ENCODE results near the gene ZBTB4. TPM values are rescaled to one million over a fixed set of nuclear protein-coding genes. Genes with fewer than 3 reads are reported as not detected.
A peak's percentile ranks its signal among the peaks of the same experiment; 100 is the strongest.

The ZBTB4 gene
- total RNA-seq, 1 experiment from 2014 or later: 17.1 TPM

DNA sequence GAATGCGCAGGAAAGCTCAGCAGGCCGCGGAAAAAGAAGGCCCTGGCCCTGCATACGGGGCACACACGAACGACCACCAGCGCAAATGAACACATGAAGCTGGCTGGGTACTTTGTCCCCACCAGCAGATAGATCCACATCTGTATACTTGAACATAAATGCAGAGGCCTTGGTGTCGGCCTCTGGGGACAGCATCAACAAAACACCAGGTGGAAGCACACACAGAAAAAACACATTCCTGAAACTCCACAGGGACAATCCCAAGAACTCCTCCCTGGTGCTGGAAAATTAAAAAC, 606 bp upstream of the ZBTB4 start:
- H3K9me2 ChIP-seq (ENCODE audit: insufficient read depth): no peaks in the 10 kb centered on the region
- peaks cover 25 to 67% of the 10 kb centered on the region in 2 experiments for H3K4me1 ChIP-seq (ENCODE audit: control insufficient read depth in 1 of 2, insufficient read depth in 2 of 2, low read length in 2 of 2)
- no peak for DNase-seq (ENCODE audit: low read depth, low spot score)
- H3K4me3 ChIP-seq (replicated peaks in 1 of 2; ENCODE audit: low read depth in 1 of 2, low read length in 2 of 2): peak overlapping the region; percentile 60 to 94
- ChIA-PET RAD21 (ENCODE audit: low non-redundant PET in 1 of 2, low total read pairs in 2 of 2, uncharacterized antibody in 2 of 2, unreplicated experiment in 2 of 2) (no interaction called here), CTCF (interaction anchor here (1.2 kb wide), 1 partner anchor 43 kb away, joined by 3 read pairs; no protein-coding TSS in a partner anchor), POLR2A (no interaction called here)
- H3K4me2 ChIP-seq (ENCODE audit: low read length): peak overlapping the region; percentile 100
- H3K27ac ChIP-seq (ENCODE audit: low read depth, low read length): peak overlapping the region; percentile 81
- peaks cover 4% of the 10 kb centered on the region; the same call in 1 of the 2 replicates for H4K20me1 ChIP-seq (ENCODE audit: insufficient read depth)
- peak overlapping the region; percentile 45 for H2AFZ ChIP-seq (ENCODE audit: low read depth, low read length, poor library complexity, severe bottlenecking)
- peak overlapping the region; percentile 89 for H3K9ac ChIP-seq (ENCODE audit: low read length)
- no TSS peak for BruUV-seq (replicated peaks)
- no peaks in the 10 kb centered on the region for H3K9me3 ChIP-seq (ENCODE audit: control insufficient read depth in 1 of 2, insufficient read depth in 1 of 2, low read depth in 1 of 2, low read length in 2 of 2)
- ATAC-seq: no peak
- H3K27me3 ChIP-seq (ENCODE audit: insufficient read depth, low read length): no peaks in the 10 kb centered on the region
- TF ChIP-seq RAD21 (IDR thresholded peaks at IDR 0.05; ENCODE audit: low read depth) (no peak), ZFX (IDR thresholded peaks at IDR 0.05) (peak; percentile 23; the same call in 1 of the 2 replicates)
- H3K79me2 ChIP-seq (ENCODE audit: insufficient read depth, low read length): peaks cover 41% of the 10 kb centered on the region
- no peaks in the 10 kb centered on the region for H3K36me3 ChIP-seq (ENCODE audit: control insufficient read depth in 1 of 2, insufficient read depth in 2 of 2, low read length in 2 of 2)
- intact Hi-C loops (cut with micrococcal nuclease): loop anchor here (10.0 kb wide), 1 partner anchor 85 kb away; the partner anchor contains the start of gene SENP3

GRCh38 chr17:7478276-7479212, 887 bp downstream of the ZBTB4 start:
- Histone ChIP-seq H3K4me3 (replicated peaks in 1 of 2; ENCODE audit: low read depth in 1 of 2, low read length in 2 of 2) (peak overlapping the region; percentile 60 to 94), H3K27me3 (ENCODE audit: insufficient read depth, low read length) (no peaks in the 10 kb centered on the region), H3K9me3 (ENCODE audit: control insufficient read depth in 1 of 2, insufficient read depth in 1 of 2, low read depth in 1 of 2, low read length in 2 of 2) (no peaks in the 10 kb centered on the region), H3K79me2 (ENCODE audit: insufficient read depth, low read length) (peaks cover 36% of the 10 kb centered on the region), H3K9me2 (ENCODE audit: insufficient read depth) (no peaks in the 10 kb centered on the region), H3K4me1 (ENCODE audit: control insufficient read depth in 1 of 2, insufficient read depth in 2 of 2, low read length in 2 of 2) (peaks cover 25 to 63% of the 10 kb centered on the region in 2 experiments), H3K27ac (ENCODE audit: low read depth, low read length) (peak overlapping the region; percentile 87), H4K20me1 (ENCODE audit: insufficient read depth) (no peaks in the 10 kb centered on the region), H2AFZ (ENCODE audit: low read depth, low read length, poor library complexity, severe bottlenecking) (no peak overlapping the region), H3K9ac (ENCODE audit: low read length) (peak overlapping the region; percentile 89), H3K36me3 (ENCODE audit: control insufficient read depth in 1 of 2, insufficient read depth in 2 of 2, low read length in 2 of 2) (no peaks in the 10 kb centered on the region), H3K4me2 (ENCODE audit: low read length) (peak overlapping the region; percentile 100)
- peak; percentile 30 for ATAC-seq
- CTCF ChIA-PET: no interaction called here
- POLR2A ChIA-PET: no interaction called here
- DNase-seq (ENCODE audit: low read depth, low spot score): no peak
- intact Hi-C loops (cut with micrococcal nuclease): loop anchor here (2.0 kb wide), 1 partner anchor 122 kb away; no protein-coding TSS in a partner anchor
- RAD21 ChIA-PET (ENCODE audit: low non-redundant PET in 1 of 2, low total read pairs in 2 of 2, uncharacterized antibody in 2 of 2, unreplicated experiment in 2 of 2): no interaction called here
- TF ChIP-seq POLR2AphosphoS5 (IDR thresholded peaks at IDR 0.05; ENCODE audit: low read depth, low read length) (no peak), SP1 (IDR thresholded peaks at IDR 0.05; ENCODE audit: low read depth) (no peak), FOSL1 (IDR thresholded peaks at IDR 0.05; ENCODE audit: low read depth) (no peak), YY1 (IDR thresholded peaks at IDR 0.05; ENCODE audit: extremely low read depth, insufficient replicate concordance, low read depth, low read length) (peak; percentile 19), SIN3A (IDR thresholded peaks at IDR 0.05; ENCODE audit: low read depth) (no peak)
- BruUV-seq (replicated peaks): TSS peak; percentile 12

All from HCT116 (cell line).